Cardiac fibroblast (primary cell): ENCODE results near the gene SLFN12L.

ENCODE experiments used
- DNase-seq, 2 donors: peaks; one replicate each; pipeline versions ENCODE4 v3.0.0 to v3.0.0-alpha.2; 2010; ENCODE audit warnings: low read depth in 2 of 2
- H3K4me3 ChIP-seq, 2 donors: replicated peaks in 1 of 2; 1 replicate in 1 of 2; 2 replicates in 1 of 2; pipeline ENCODE4 v1.5.1; 2011; ENCODE audit warnings: low read depth in 2 of 2, low read length in 2 of 2, mild to moderate bottlenecking in 2 of 2, moderate library complexity in 1 of 2
- CTCF ChIP-seq: IDR thresholded peaks from one replicate; pipeline ENCODE4 v1.5.1; 2011; ENCODE audit warnings: low read depth, mild to moderate bottlenecking, low read length, inconsistent platforms

Gene SLFN12L

GRCh38 chr17:35537601-35538141 is at the start of gene SLFN12L:
Gene SLFN12L, minus strand, starts transcription at chr17:35537678. Its CDS starts 15,314 bp downstream, at chr17:35522364.
- H3K4me3 ChIP-seq = no peak within 1 kb of the TSS
- peak; percentile 10 to 33 for DNase-seq

GRCh38 chr17:35586569-35587073 is 49.1 kb upstream of the SLFN12L start:
- peak overlapping the region; percentile 79 to 89 for H3K4me3 ChIP-seq

More at GRCh38 chr17:35537601-35538141, at the start of gene SLFN12L:
- TF ChIP-seq CTCF = no peak

GRCh38 chr17:35584061-35584460 is 46.6 kb upstream of the SLFN12L start:
- TF ChIP-seq CTCF = no peak
- DNase-seq = no peak
- no peak overlapping the region for H3K4me3 ChIP-seq

More at GRCh38 chr17:35586569-35587073, 49.1 kb upstream of the SLFN12L start:
- TF ChIP-seq CTCF = no peak
- no peak for DNase-seq

- TF ChIP-seq CTCF = no peak
- no peak for DNase-seq
- peak overlapping the region; percentile 68 to 82 for H3K4me3 ChIP-seq
Measured at GRCh38 chr17:35578929-35579432, 41.5 kb upstream of the SLFN12L start.

GRCh38 chr17:35578197-35578928 is 40.9 kb upstream of the SLFN12L start, which contains the start of gene PEX12:
Gene PEX12, minus strand, starts transcription at chr17:35578571. Its CDS starts 550 bp downstream, at chr17:35578021.
- no peak for TF ChIP-seq CTCF
- DNase-seq = peak; percentile 85 to 91
- H3K4me3 ChIP-seq = peak within 1 kb of the TSS; percentile 68 to 82

- peak overlapping the region; percentile 68 to 82 for H3K4me3 ChIP-seq
- no peak for TF ChIP-seq CTCF
Measured at GRCh38 chr17:35577830-35578196, 40.3 kb upstream of the SLFN12L start.

More at GRCh38 chr17:35577830-35578196, 40.3 kb upstream of the SLFN12L start:
- DNase-seq = peak; percentile 11 to 29
